Endodermal cell (in vitro differentiated cells): ENCODE measurements around the gene TAOK1. TPM values are rescaled to one million over a fixed set of nuclear protein-coding genes. Genes with fewer than 3 reads are reported as not detected.
"Not testable (repeated sequence)": the region's sequence is repeated elsewhere in the genome, so short reads cannot be mapped to it uniquely, and the experiment has no call there.

Experiments
- DNase-seq: peaks from one replicate; pipeline ENCODE4 v3.0.0-alpha.2; 2017
- H3K27ac ChIP-seq: 2 replicates; pipeline ENCODE4 v1.5.1; 2013; ENCODE audit warnings: mild to moderate bottlenecking, low read depth, low read length, moderate library complexity
- H3K27me3 ChIP-seq: 2 replicates; pipeline ENCODE4 v1.6.1; 2013; ENCODE audit warnings: mild to moderate bottlenecking, low read length, moderate library complexity; ENCODE audit not compliant: insufficient read depth, control insufficient read depth, poor library complexity, severe bottlenecking
- H3K36me3 ChIP-seq: 2 replicates; pipeline ENCODE4 v1.7.0; 2013; ENCODE audit warnings: mild to moderate bottlenecking, low read length, moderate library complexity; ENCODE audit not compliant: control insufficient read depth, insufficient read depth
- H3K4me1 ChIP-seq: one replicate; pipeline ENCODE4 v1.7.0; 2013; ENCODE audit warnings: low read length; ENCODE audit not compliant: control insufficient read depth, insufficient read depth
- H3K4me3 ChIP-seq: 2 replicates; pipeline ENCODE4 v1.5.1; 2013; ENCODE audit warnings: mild to moderate bottlenecking, low read length, moderate library complexity
- H3K9ac ChIP-seq: 2 replicates; pipeline ENCODE4 v1.6.1; 2013; ENCODE audit warnings: mild to moderate bottlenecking, low read length, moderate library complexity; ENCODE audit not compliant: poor library complexity, severe bottlenecking; ENCODE audit errors: extremely low read depth
- H3K9me3 ChIP-seq: 2 replicates; pipeline ENCODE4 v1.6.1; 2013; ENCODE audit warnings: mild to moderate bottlenecking, low read length, moderate library complexity; ENCODE audit not compliant: control insufficient read depth
- H3K27ac Mint-ChIP-seq: 2 replicates; pipeline ENCODE4 v1.8.0; 2020; ENCODE audit warnings: mixed read lengths
- H3K27me3 Mint-ChIP-seq: 2 replicates; pipeline ENCODE4 v1.8.0; 2021; ENCODE audit warnings: mild to moderate bottlenecking, mixed read lengths; ENCODE audit not compliant: insufficient read depth
- H3K36me3 Mint-ChIP-seq: 2 replicates; pipeline ENCODE4 v1.8.0; 2020; ENCODE audit warnings: low read depth, mixed read lengths
- H3K4me1 Mint-ChIP-seq: 2 replicates; pipeline ENCODE4 v1.8.0; 2020; ENCODE audit warnings: mixed read lengths
- H3K4me3 Mint-ChIP-seq: 2 replicates; pipeline ENCODE4 v1.8.0; 2020; ENCODE audit warnings: mild to moderate bottlenecking, moderate library complexity, mixed read lengths
- H3K9me3 Mint-ChIP-seq: 2 replicates; pipeline ENCODE4 v1.8.0; 2020; ENCODE audit warnings: mild to moderate bottlenecking, mixed read lengths
- CTCF ChIP-seq: fragments of 200-600 bp; sonication (generic); conservative IDR thresholded peaks from 2 replicates; pipeline ENCODE4 v1.5.0; 2021; ENCODE audit warnings: antibody characterized with exemption, mild to moderate bottlenecking
- WGBS, 2 experiments: methylation state at CpG; one replicate each; pipeline versions ENCODE4 v1.1.5 to v1.1.7; 2013; ENCODE audit warnings: missing lambda C conversion rate in 2 of 2, mixed read lengths in 1 of 2; ENCODE audit not compliant: insufficient coverage in 1 of 2, insufficient read length in 1 of 2; 5-methylcytosine and 5-hydroxymethylcytosine counted together
- total RNA-seq, 2 donors: library from RNA; stranded (reverse); fragmentation: NEBNext Ultra II Directional in 1 of 2; extraction: Animal tissue kit (Norgen Biotek cat#: 25700) in 1 of 2; gene quantifications; 2 replicates in 1 of 2; 3 replicates in 1 of 2; pipeline ENCODE4 v1.2.1, GENCODE V29; 2021

The TAOK1 gene
- total RNA-seq, 2 donors from 2014 or later = 95.9 to 102 TPM

GRCh38 chr17:29557085-29557738, 167.0 kb downstream of the TAOK1 start:
- TF ChIP-seq CTCF = no peak

GRCh38 chr17:29557739-29558116, 167.6 kb downstream of the TAOK1 start:
- TF ChIP-seq CTCF = no peak
- no peaks in the 10 kb centered on the region for H3K9me3 Mint-ChIP-seq
- no peaks in the 10 kb centered on the region for H3K36me3 ChIP-seq
- H3K27me3 ChIP-seq = peaks cover 10% of the 10 kb centered on the region
- H3K27ac ChIP-seq = no peak overlapping the region
- H3K4me1 ChIP-seq = no peaks in the 10 kb centered on the region
- H3K4me1 Mint-ChIP-seq = peaks cover 4% of the 10 kb centered on the region
- no peaks in the 10 kb centered on the region for H3K36me3 Mint-ChIP-seq
- H3K4me3 Mint-ChIP-seq = no peak overlapping the region
- peaks cover 20% of the 10 kb centered on the region for H3K27me3 Mint-ChIP-seq
- no peak for DNase-seq
- H3K9me3 ChIP-seq = no peaks in the 10 kb centered on the region
- H3K27ac Mint-ChIP-seq = no peak overlapping the region
- H3K4me3 ChIP-seq = no peak overlapping the region
- no peak overlapping the region for H3K9ac ChIP-seq

More at GRCh38 chr17:29557085-29557738, 167.0 kb downstream of the TAOK1 start:
- H3K9ac ChIP-seq = no peak overlapping the region
- H3K4me3 ChIP-seq = no peak overlapping the region
- 100% methylated on average over 1 of the region's 1 CpG; no CpG with 5 or more reads in 1 of the 2 experiments for WGBS, 2 experiments
- H3K27me3 Mint-ChIP-seq = peaks cover 15% of the 10 kb centered on the region
- peaks cover 4% of the 10 kb centered on the region for H3K4me1 Mint-ChIP-seq
- no peak for DNase-seq
- no peaks in the 10 kb centered on the region for H3K4me1 ChIP-seq
- no peak overlapping the region for H3K27ac Mint-ChIP-seq
- no peaks in the 10 kb centered on the region for H3K36me3 Mint-ChIP-seq
- H3K9me3 Mint-ChIP-seq = no peaks in the 10 kb centered on the region
- peaks cover 5% of the 10 kb centered on the region for H3K27me3 ChIP-seq
- H3K36me3 ChIP-seq = no peaks in the 10 kb centered on the region
- no peak overlapping the region for H3K4me3 Mint-ChIP-seq
- no peaks in the 10 kb centered on the region for H3K9me3 ChIP-seq
- no peak overlapping the region for H3K27ac ChIP-seq

GRCh38 chr17:29558139-29558538, 168.0 kb downstream of the TAOK1 start:
- H3K4me1 Mint-ChIP-seq, H3K9me3 ChIP-seq, H3K4me3 Mint-ChIP-seq, H3K9me3 Mint-ChIP-seq, H3K9ac ChIP-seq, H3K4me3 ChIP-seq, H3K27ac Mint-ChIP-seq, H3K27ac ChIP-seq, DNase-seq, H3K36me3 Mint-ChIP-seq, H3K36me3 ChIP-seq, H3K4me1 ChIP-seq: not testable (repeated sequence)
- WGBS, 2 experiments = 95 to 96% methylated on average over 5 of the region's 5 CpGs
- peaks cover 24% of the 10 kb centered on the region for H3K27me3 Mint-ChIP-seq
- H3K27me3 ChIP-seq = peaks cover 14% of the 10 kb centered on the region

GRCh38 chr17:29559640-29560039, 169.5 kb downstream of the TAOK1 start:
- Histone ChIP-seq H3K4me3 (no peak overlapping the region), H3K27ac (no peak overlapping the region), H3K9me3 (no peaks in the 10 kb centered on the region), H3K27me3 (peaks cover 23% of the 10 kb centered on the region), H3K9ac (no peak overlapping the region), H3K36me3 (no peaks in the 10 kb centered on the region), H3K4me1 (no peaks in the 10 kb centered on the region)
- no peak for TF ChIP-seq CTCF
- H3K27ac Mint-ChIP-seq = no peak overlapping the region
- H3K4me1 Mint-ChIP-seq = peaks cover 4% of the 10 kb centered on the region
- no peaks in the 10 kb centered on the region for H3K36me3 Mint-ChIP-seq
- DNase-seq = peak; percentile 30
- no peak overlapping the region for H3K4me3 Mint-ChIP-seq
- 82% methylated on average over 2 of the region's 2 CpGs; no CpG with 5 or more reads in 1 of the 2 experiments for WGBS, 2 experiments
- no peaks in the 10 kb centered on the region for H3K9me3 Mint-ChIP-seq
- H3K27me3 Mint-ChIP-seq = peaks cover 34% of the 10 kb centered on the region
